Calu3 (cell line): Measurements from ENCODE around the gene PRUNE2. TPM values are rescaled to one million over a fixed set of nuclear protein-coding genes. Genes with fewer than 3 reads are reported as not detected.

ENCODE experiments used
- BruUV-seq: library from RNA; stranded (reverse); fragments of 400-500 nt; replicated peaks from 2 replicates; lab custom pipeline; 2021; lab: Mats Ljungman, UMichigan
- CTCF ChIA-PET: fragments of 300-600 bp; sonication (Branson Sonifier 250); formaldehyde crosslinking; loops from one replicate; lab custom pipeline; 2022; ENCODE audit warnings: antibody characterized with exemption; lab: Charles Lee
- DNase-seq: peaks from one replicate; pipeline ENCODE4 v3.0.0; 2022
- H3K27ac Mint-ChIP-seq: one replicate; pipeline ENCODE4 v1.8.0; 2022; ENCODE audit warnings: mixed read lengths; ENCODE audit not compliant: unreplicated experiment
- H3K27me3 Mint-ChIP-seq: one replicate; pipeline ENCODE4 v1.8.0; 2022; ENCODE audit warnings: mixed read lengths; ENCODE audit not compliant: unreplicated experiment
- H3K36me3 Mint-ChIP-seq: one replicate; pipeline ENCODE4 v1.8.0; 2022; ENCODE audit warnings: mild to moderate bottlenecking, moderate library complexity, mixed read lengths; ENCODE audit not compliant: insufficient read depth, unreplicated experiment
- H3K4me1 Mint-ChIP-seq: one replicate; pipeline ENCODE4 v1.8.0; 2022; ENCODE audit warnings: mild to moderate bottlenecking, low read depth, mixed read lengths; ENCODE audit not compliant: unreplicated experiment
- H3K4me3 Mint-ChIP-seq: one replicate; pipeline ENCODE4 v1.8.0; 2022; ENCODE audit warnings: mild to moderate bottlenecking, low read depth, moderate library complexity, mixed read lengths; ENCODE audit not compliant: unreplicated experiment
- H3K9me3 Mint-ChIP-seq: one replicate; pipeline ENCODE4 v1.8.0; 2022; ENCODE audit warnings: low read depth, mixed read lengths; ENCODE audit not compliant: unreplicated experiment
- CTCF ChIP-seq: fragments of 200-600 bp; IDR thresholded peaks from one replicate; pipeline ENCODE4 v1.8.0; 2022; ENCODE audit warnings: antibody characterized with exemption; ENCODE audit not compliant: unreplicated experiment
- intact Hi-C: fragments of 100-400 bp; cut with micrococcal nuclease; formaldehyde crosslinking; loops from one replicate; pipeline ENCODE4 v1.10.0; 2022; ENCODE audit not compliant: unreplicated experiment
- total RNA-seq: library from RNA; stranded (reverse); gene quantifications from 2 replicates; pipeline ENCODE4 v1.2.3, GENCODE V29; 2022

PRUNE2 gene
- total RNA-seq, 1 experiment from 2014 or later: 0.07 TPM

- intact Hi-C loops: no loop called here
- BruUV-seq: no TSS peak
- no peak overlapping the region for H3K27ac Mint-ChIP-seq
- CTCF ChIA-PET: no interaction called here
- no peaks in the 10 kb centered on the region for H3K4me1 Mint-ChIP-seq
- no peaks in the 10 kb centered on the region for H3K27me3 Mint-ChIP-seq
- no peaks in the 10 kb centered on the region for H3K9me3 Mint-ChIP-seq
- no peak for DNase-seq
- H3K36me3 Mint-ChIP-seq: no peaks in the 10 kb centered on the region
- H3K4me3 Mint-ChIP-seq: no peak overlapping the region
- TF ChIP-seq CTCF: no peak
Observed at GRCh38 chr9:76644171-76644570, 261.7 kb downstream of the PRUNE2 start.

GRCh38 chr9:76643399-76644117, 262.4 kb downstream of the PRUNE2 start:
- no peak for DNase-seq
- no peak overlapping the region for H3K27ac Mint-ChIP-seq
- no peaks in the 10 kb centered on the region for H3K36me3 Mint-ChIP-seq
- H3K4me3 Mint-ChIP-seq: no peak overlapping the region
- intact Hi-C loops: no loop called here
- CTCF ChIA-PET: no interaction called here
- no peaks in the 10 kb centered on the region for H3K9me3 Mint-ChIP-seq
- no peak for TF ChIP-seq CTCF
- no TSS peak for BruUV-seq
- no peaks in the 10 kb centered on the region for H3K27me3 Mint-ChIP-seq
- H3K4me1 Mint-ChIP-seq: no peaks in the 10 kb centered on the region

GRCh38 chr9:76642701-76643209, 263.2 kb downstream of the PRUNE2 start:
- DNase-seq: no peak
- no peak overlapping the region for H3K27ac Mint-ChIP-seq
- no peaks in the 10 kb centered on the region for H3K4me1 Mint-ChIP-seq
- CTCF ChIA-PET: no interaction called here
- no peak for TF ChIP-seq CTCF
- no peaks in the 10 kb centered on the region for H3K36me3 Mint-ChIP-seq
- no peaks in the 10 kb centered on the region for H3K27me3 Mint-ChIP-seq
- intact Hi-C loops: no loop called here
- H3K4me3 Mint-ChIP-seq: no peak overlapping the region
- BruUV-seq: no TSS peak
- H3K9me3 Mint-ChIP-seq: no peaks in the 10 kb centered on the region

- Mint-ChIP-seq H3K9me3 (no peaks in the 10 kb centered on the region), H3K27ac (no peak overlapping the region), H3K4me1 (no peaks in the 10 kb centered on the region), H3K4me3 (no peak overlapping the region), H3K27me3 (no peaks in the 10 kb centered on the region), H3K36me3 (no peaks in the 10 kb centered on the region)
- no peak for DNase-seq
- no peak for TF ChIP-seq CTCF
- no TSS peak for BruUV-seq
- intact Hi-C loops: no loop called here
- CTCF ChIA-PET: no interaction called here
Observed at GRCh38 chr9:76642074-76642473, 263.8 kb downstream of the PRUNE2 start.
